ENCODE data around the gene PPM1K.

Gene PPM1K

GRCh38 chr4:88277711-88278225 is 6.6 kb downstream of the PPM1K start:
- Histone ChIP-seq H3K27me3 (ENCODE audit: control insufficient read depth in 2 of 2, insufficient read depth in 2 of 2, low read length in 2 of 2) (no peaks in the 10 kb centered on the region), H3K4me3 (ENCODE audit: low read length in 2 of 2) (no peak overlapping the region)

GRCh38 chr4:88276952-88277710 is 7.2 kb downstream of the PPM1K start:
- Histone ChIP-seq H3K27me3 (ENCODE audit: control insufficient read depth in 2 of 2, insufficient read depth in 2 of 2, low read length in 2 of 2) (no peaks in the 10 kb centered on the region), H3K27ac (ENCODE audit: low read depth in 2 of 2, low read length in 2 of 2) (no peak overlapping the region), H3K4me1 (ENCODE audit: control insufficient read depth in 2 of 2, insufficient read depth in 2 of 2, low read length in 2 of 2) (peaks cover 0 to 2% of the 10 kb centered on the region in 2 donors), H3K9ac (ENCODE audit: low read depth in 1 of 2, low read length in 2 of 2) (no peak overlapping the region), H3K36me3 (ENCODE audit: control insufficient read depth in 2 of 2, insufficient read depth in 2 of 2, low read length in 2 of 2) (peaks cover 0 to 3% of the 10 kb centered on the region in 2 donors), H3K4me3 (ENCODE audit: low read length in 2 of 2) (no peak overlapping the region), H3K9me3 (ENCODE audit: control insufficient read depth in 2 of 2, low read length in 2 of 2) (no peaks in the 10 kb centered on the region)

More at GRCh38 chr4:88277711-88278225, 6.6 kb downstream of the PPM1K start:
- Histone ChIP-seq H3K9ac (ENCODE audit: low read depth in 1 of 2, low read length in 2 of 2) (no peak overlapping the region), H3K36me3 (ENCODE audit: control insufficient read depth in 2 of 2, insufficient read depth in 2 of 2, low read length in 2 of 2) (peaks cover 0 to 3% of the 10 kb centered on the region in 2 donors), H3K9me3 (ENCODE audit: control insufficient read depth in 2 of 2, low read length in 2 of 2) (no peaks in the 10 kb centered on the region), H3K27ac (ENCODE audit: low read depth in 2 of 2, low read length in 2 of 2) (no peak overlapping the region), H3K4me1 (ENCODE audit: control insufficient read depth in 2 of 2, insufficient read depth in 2 of 2, low read length in 2 of 2) (peaks cover 4 to 5% of the 10 kb centered on the region in 2 donors)

GRCh38 chr4:88275949-88276515 is 8.3 kb downstream of the PPM1K start:
- Histone ChIP-seq H3K9me3 (ENCODE audit: control insufficient read depth in 2 of 2, low read length in 2 of 2) (no peaks in the 10 kb centered on the region), H3K9ac (ENCODE audit: low read depth in 1 of 2, low read length in 2 of 2) (no peak overlapping the region), H3K27ac (ENCODE audit: low read depth in 2 of 2, low read length in 2 of 2) (no peak overlapping the region), H3K4me1 (ENCODE audit: control insufficient read depth in 2 of 2, insufficient read depth in 2 of 2, low read length in 2 of 2) (peaks cover 0 to 2% of the 10 kb centered on the region in 2 donors), H3K4me3 (ENCODE audit: low read length in 2 of 2) (no peak overlapping the region), H3K27me3 (ENCODE audit: control insufficient read depth in 2 of 2, insufficient read depth in 2 of 2, low read length in 2 of 2) (no peaks in the 10 kb centered on the region), H3K36me3 (ENCODE audit: control insufficient read depth in 2 of 2, insufficient read depth in 2 of 2, low read length in 2 of 2) (peaks cover 0 to 3% of the 10 kb centered on the region in 2 donors)

- no peak overlapping the region for H3K9ac ChIP-seq (ENCODE audit: low read depth in 1 of 2, low read length in 2 of 2)
- H3K4me1 ChIP-seq (ENCODE audit: control insufficient read depth in 2 of 2, insufficient read depth in 2 of 2, low read length in 2 of 2), result peaks cover 0 to 2% of the 10 kb centered on the region in 2 donors
- no peaks in the 10 kb centered on the region for H3K9me3 ChIP-seq (ENCODE audit: control insufficient read depth in 2 of 2, low read length in 2 of 2)
- no peaks in the 10 kb centered on the region for H3K27me3 ChIP-seq (ENCODE audit: control insufficient read depth in 2 of 2, insufficient read depth in 2 of 2, low read length in 2 of 2)
- no peak overlapping the region for H3K4me3 ChIP-seq (ENCODE audit: low read length in 2 of 2)
- no peak overlapping the region for H3K27ac ChIP-seq (ENCODE audit: low read depth in 2 of 2, low read length in 2 of 2)
- H3K36me3 ChIP-seq (ENCODE audit: control insufficient read depth in 2 of 2, insufficient read depth in 2 of 2, low read length in 2 of 2), result peaks cover 0 to 3% of the 10 kb centered on the region in 2 donors
These were observed 8.8 kb downstream of the PPM1K start for GRCh38 chr4:88275516-88275915.

DNA sequence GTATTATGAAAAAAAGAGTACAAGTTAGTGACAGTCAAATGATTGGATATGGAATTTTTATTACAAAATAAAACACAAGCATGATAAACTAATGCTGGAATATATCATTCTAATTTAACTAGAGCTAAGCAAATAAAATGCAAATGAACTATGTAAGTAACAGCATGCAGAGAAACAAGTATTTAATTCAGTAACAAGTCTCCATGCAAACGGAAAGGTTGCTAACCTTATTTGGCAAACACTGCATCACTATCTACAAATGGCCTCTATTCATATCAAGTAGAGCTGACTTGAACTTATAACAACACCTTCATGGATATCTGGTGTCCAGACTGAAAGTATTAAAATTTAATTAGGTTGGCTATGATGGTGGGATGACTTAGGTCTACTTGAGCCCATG is 15.4 kb downstream of the PPM1K start:
- peaks cover 19% of the 10 kb centered on the region in 2 donors for H3K36me3 ChIP-seq (ENCODE audit: control insufficient read depth in 2 of 2, insufficient read depth in 2 of 2, low read length in 2 of 2)
- no peak overlapping the region for H3K27ac ChIP-seq (ENCODE audit: low read depth in 2 of 2, low read length in 2 of 2)

GRCh38 chr4:88264336-88264735 is 20.0 kb downstream of the PPM1K start:
- Histone ChIP-seq H3K27me3 (ENCODE audit: control insufficient read depth in 2 of 2, insufficient read depth in 2 of 2, low read length in 2 of 2) (no peaks in the 10 kb centered on the region), H3K27ac (ENCODE audit: low read depth in 2 of 2, low read length in 2 of 2) (no peak overlapping the region), H3K36me3 (ENCODE audit: control insufficient read depth in 2 of 2, insufficient read depth in 2 of 2, low read length in 2 of 2) (peaks cover 18 to 19% of the 10 kb centered on the region in 2 donors), H3K9ac (ENCODE audit: low read depth in 1 of 2, low read length in 2 of 2) (no peak overlapping the region), H3K9me3 (ENCODE audit: control insufficient read depth in 2 of 2, low read length in 2 of 2) (no peaks in the 10 kb centered on the region), H3K4me3 (ENCODE audit: low read length in 2 of 2) (no peak overlapping the region), H3K4me1 (ENCODE audit: control insufficient read depth in 2 of 2, insufficient read depth in 2 of 2, low read length in 2 of 2) (no peaks in the 10 kb centered on the region)

More for the DNA sequence above, 15.4 kb downstream of the PPM1K start:
- H3K4me1 ChIP-seq (ENCODE audit: control insufficient read depth in 2 of 2, insufficient read depth in 2 of 2, low read length in 2 of 2), result no peaks in the 10 kb centered on the region
- no peaks in the 10 kb centered on the region for H3K27me3 ChIP-seq (ENCODE audit: control insufficient read depth in 2 of 2, insufficient read depth in 2 of 2, low read length in 2 of 2)
- H3K9me3 ChIP-seq (ENCODE audit: control insufficient read depth in 2 of 2, low read length in 2 of 2), result no peaks in the 10 kb centered on the region
- H3K4me3 ChIP-seq (ENCODE audit: low read length in 2 of 2), result no peak overlapping the region
- no peak overlapping the region for H3K9ac ChIP-seq (ENCODE audit: low read depth in 1 of 2, low read length in 2 of 2)

- no peaks in the 10 kb centered on the region for H3K4me1 ChIP-seq (ENCODE audit: control insufficient read depth in 2 of 2, insufficient read depth in 2 of 2, low read length in 2 of 2)
- H3K4me3 ChIP-seq (ENCODE audit: low read length in 2 of 2), result no peak overlapping the region
- H3K36me3 ChIP-seq (ENCODE audit: control insufficient read depth in 2 of 2, insufficient read depth in 2 of 2, low read length in 2 of 2), result no peaks in the 10 kb centered on the region
- H3K27ac ChIP-seq (ENCODE audit: low read depth in 2 of 2, low read length in 2 of 2), result no peak overlapping the region
- H3K9me3 ChIP-seq (ENCODE audit: control insufficient read depth in 2 of 2, low read length in 2 of 2), result no peaks in the 10 kb centered on the region
- H3K9ac ChIP-seq (ENCODE audit: low read depth in 1 of 2, low read length in 2 of 2), result no peak overlapping the region
- no peaks in the 10 kb centered on the region for H3K27me3 ChIP-seq (ENCODE audit: control insufficient read depth in 2 of 2, insufficient read depth in 2 of 2, low read length in 2 of 2)
These were observed 26.6 kb downstream of the PPM1K start for GRCh38 chr4:88257726-88258125.

DNA sequence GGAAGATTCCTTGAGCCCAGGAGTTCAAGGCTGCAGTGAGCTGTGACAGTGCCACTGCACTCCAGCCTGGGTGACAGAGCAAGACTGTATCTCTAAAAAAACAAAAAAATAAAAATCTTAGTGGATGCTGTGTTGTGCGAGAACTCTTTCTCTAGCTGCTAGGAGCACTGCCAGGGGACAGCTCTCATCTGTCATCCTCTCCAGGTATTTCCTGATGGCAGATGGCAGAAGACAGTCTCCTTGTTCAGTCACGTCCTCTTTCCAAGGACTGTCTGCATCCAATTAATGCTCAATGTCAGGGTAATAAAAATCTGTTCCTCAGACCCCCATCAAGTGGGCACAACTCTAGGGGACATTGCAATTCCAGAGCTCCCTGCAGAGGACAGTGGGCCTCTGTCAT is 29.2 kb downstream of the PPM1K start:
- Histone ChIP-seq H3K4me1 (ENCODE audit: control insufficient read depth in 2 of 2, insufficient read depth in 2 of 2, low read length in 2 of 2) (no peaks in the 10 kb centered on the region), H3K27ac (ENCODE audit: low read depth in 2 of 2, low read length in 2 of 2) (no peak overlapping the region), H3K27me3 (ENCODE audit: control insufficient read depth in 2 of 2, insufficient read depth in 2 of 2, low read length in 2 of 2) (no peaks in the 10 kb centered on the region), H3K9me3 (ENCODE audit: control insufficient read depth in 2 of 2, low read length in 2 of 2) (no peaks in the 10 kb centered on the region), H3K4me3 (ENCODE audit: low read length in 2 of 2) (no peak overlapping the region), H3K9ac (ENCODE audit: low read depth in 1 of 2, low read length in 2 of 2) (no peak overlapping the region), H3K36me3 (ENCODE audit: control insufficient read depth in 2 of 2, insufficient read depth in 2 of 2, low read length in 2 of 2) (no peaks in the 10 kb centered on the region)

DNA sequence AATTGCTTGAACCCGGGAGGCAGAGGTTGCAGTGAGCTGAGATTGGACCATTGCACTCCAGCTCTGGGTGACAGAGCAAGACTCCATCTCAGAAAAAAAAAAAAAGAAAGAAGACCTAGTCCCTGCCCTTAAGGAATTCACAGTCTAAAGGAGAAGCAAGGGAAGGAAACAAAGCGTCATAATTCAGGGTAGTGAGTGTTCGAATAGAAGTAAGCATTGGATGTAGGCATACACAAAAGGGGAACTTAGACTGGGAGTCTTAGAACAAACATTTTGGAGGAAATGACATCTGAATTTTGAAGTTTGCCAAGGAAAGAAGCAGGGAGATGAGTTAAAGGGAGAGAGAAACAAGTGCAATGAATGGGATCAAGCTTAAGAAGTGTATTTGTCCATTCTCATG is 32.4 kb downstream of the PPM1K start:
- Histone ChIP-seq H3K36me3 (ENCODE audit: control insufficient read depth in 2 of 2, insufficient read depth in 2 of 2, low read length in 2 of 2) (no peaks in the 10 kb centered on the region), H3K27me3 (ENCODE audit: control insufficient read depth in 2 of 2, insufficient read depth in 2 of 2, low read length in 2 of 2) (no peaks in the 10 kb centered on the region), H3K9me3 (ENCODE audit: control insufficient read depth in 2 of 2, low read length in 2 of 2) (no peaks in the 10 kb centered on the region), H3K27ac (ENCODE audit: low read depth in 2 of 2, low read length in 2 of 2) (no peak overlapping the region), H3K9ac (ENCODE audit: low read depth in 1 of 2, low read length in 2 of 2) (no peak overlapping the region), H3K4me1 (ENCODE audit: control insufficient read depth in 2 of 2, insufficient read depth in 2 of 2, low read length in 2 of 2) (no peaks in the 10 kb centered on the region), H3K4me3 (ENCODE audit: low read length in 2 of 2) (no peak overlapping the region)

- H3K9me3 ChIP-seq (ENCODE audit: control insufficient read depth in 2 of 2, low read length in 2 of 2), result no peaks in the 10 kb centered on the region
- H3K36me3 ChIP-seq (ENCODE audit: control insufficient read depth in 2 of 2, insufficient read depth in 2 of 2, low read length in 2 of 2), result no peaks in the 10 kb centered on the region
- H3K9ac ChIP-seq (ENCODE audit: low read depth in 1 of 2, low read length in 2 of 2), result no peak overlapping the region
- H3K27me3 ChIP-seq (ENCODE audit: control insufficient read depth in 2 of 2, insufficient read depth in 2 of 2, low read length in 2 of 2), result no peaks in the 10 kb centered on the region
- H3K4me1 ChIP-seq (ENCODE audit: control insufficient read depth in 2 of 2, insufficient read depth in 2 of 2, low read length in 2 of 2), result no peaks in the 10 kb centered on the region
- H3K27ac ChIP-seq (ENCODE audit: low read depth in 2 of 2, low read length in 2 of 2), result no peak overlapping the region
- no peak overlapping the region for H3K4me3 ChIP-seq (ENCODE audit: low read length in 2 of 2)
These were observed 37.2 kb downstream of the PPM1K start for GRCh38 chr4:88247148-88247547.
